GM21576 (cell line): ENCODE results near the gene MRPL40.
A peak's percentile ranks its signal among the peaks of the same experiment; 100 is the strongest.

Experiments
- ATAC-seq: cut with Tn5 transposase; IDR thresholded peaks from one replicate; pipeline ENCODE4 v1.9.1; 2021; ENCODE audit warnings: mild to moderate bottlenecking, moderate library complexity; ENCODE audit not compliant: unreplicated experiment

MRPL40 gene

DNA sequence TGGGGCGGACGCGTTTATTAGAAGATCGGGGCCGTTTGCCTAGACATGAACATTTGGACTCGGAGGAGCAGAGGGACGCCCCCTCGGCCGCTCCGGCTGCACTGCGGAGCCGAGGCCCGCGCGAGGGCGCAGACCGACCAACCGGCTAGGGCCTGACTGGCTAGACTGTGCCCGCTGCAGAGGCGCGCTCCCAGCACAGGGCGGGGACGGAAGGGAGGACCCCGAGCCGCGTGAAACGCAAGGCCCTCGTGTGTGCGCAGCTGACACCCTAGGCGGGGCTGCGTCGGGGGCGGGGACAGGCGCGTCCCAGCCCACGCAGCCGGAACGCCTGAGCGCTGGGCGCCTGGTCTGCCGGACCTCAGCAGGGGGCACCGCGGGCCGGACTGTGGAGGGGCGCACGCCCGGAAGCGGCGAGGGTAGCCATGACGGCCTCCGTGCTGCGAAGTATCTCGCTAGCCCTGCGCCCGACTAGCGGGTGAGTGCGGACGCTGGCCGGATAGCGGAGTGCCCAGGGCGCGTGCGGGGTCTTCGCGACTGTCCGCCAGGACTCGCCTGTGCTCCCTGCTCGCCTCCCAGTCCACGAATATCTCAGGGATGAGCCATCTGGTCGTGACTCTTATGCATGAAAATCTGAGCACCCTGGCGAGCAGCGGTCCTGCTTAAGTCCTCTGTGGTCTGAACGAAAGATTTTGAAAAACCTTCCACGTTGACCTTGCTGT, at the start of gene MRPL40:
Gene MRPL40, plus strand, starts transcription at position 413 of the 719 bp plus-strand sequence. Its CDS starts 10 bp downstream, at position 423.
- ATAC-seq, result peak; percentile 70

DNA sequence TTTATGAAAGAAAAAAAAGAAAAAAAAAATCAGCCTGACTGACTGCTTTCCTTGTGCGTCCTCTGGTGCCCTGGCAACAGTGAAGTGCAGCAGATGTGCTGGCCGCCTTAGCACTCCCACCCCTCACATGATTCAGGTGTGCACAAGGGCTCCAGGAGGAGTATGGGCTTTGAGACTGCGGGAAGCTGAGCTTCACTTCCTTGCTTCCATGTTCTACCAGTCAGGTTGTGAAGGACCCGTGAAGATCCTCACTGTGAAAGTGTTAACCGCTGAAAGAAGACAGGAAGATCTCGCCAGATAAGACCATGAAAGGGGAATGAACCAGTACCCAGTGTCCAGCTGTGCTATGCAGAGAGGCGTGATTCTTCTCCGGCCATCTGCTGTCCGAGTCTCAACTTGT, 49.1 kb upstream of the MRPL40 start:
- ATAC-seq, result no peak

DNA sequence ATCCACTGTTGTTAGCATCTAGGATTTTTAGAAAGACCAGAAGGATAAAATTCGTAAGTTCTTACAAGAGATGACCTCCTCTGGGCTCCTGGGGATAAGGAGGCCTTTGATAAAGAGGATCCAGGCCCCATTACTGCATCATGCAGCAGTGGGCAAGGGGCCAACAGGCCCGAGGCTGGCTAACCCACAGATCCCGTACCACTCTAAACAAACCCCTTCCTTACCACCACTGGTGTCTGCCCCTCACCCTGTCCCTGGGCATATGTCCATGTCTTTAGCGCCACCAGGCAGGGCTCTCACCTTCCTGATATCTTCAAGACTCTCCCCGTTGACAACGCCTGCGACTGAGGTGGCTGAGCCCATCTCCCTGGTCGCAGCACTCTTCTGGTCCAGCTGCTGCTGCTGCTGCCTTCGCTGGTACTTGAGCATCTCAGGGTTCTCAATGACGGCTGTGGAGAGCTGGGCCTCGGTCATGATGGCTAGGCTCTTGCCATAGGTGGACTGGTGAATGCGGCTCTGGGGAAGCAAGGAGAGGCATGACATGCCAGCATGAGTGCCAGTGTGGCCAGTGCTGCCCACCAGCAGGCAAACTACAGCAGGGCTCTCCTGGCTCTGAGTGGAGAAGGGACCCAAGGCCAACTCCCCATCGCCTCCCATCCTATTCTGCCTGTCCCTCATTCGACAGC, 47.0 kb upstream of the MRPL40 start:
- ATAC-seq, result no peak

DNA sequence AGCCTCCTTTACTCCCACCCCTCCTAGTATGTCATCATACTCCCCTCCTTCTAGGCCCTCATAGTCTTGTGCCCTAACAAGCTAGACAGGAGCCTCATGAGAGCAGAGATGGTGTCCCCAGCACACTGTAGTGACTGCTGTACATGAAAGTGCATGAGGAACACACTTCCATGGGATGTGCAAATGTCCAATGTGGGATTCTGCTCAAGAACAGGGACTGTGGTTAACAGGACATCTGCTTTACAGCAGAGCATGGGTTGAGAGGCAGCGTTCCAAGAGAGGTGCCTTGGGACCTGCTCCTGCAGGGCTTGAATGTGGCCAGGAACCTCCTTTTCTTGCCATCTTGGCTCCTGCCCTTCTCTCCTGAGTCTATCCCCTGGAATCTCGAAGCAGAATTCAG, 46.1 kb upstream of the MRPL40 start:
- no peak for ATAC-seq

DNA sequence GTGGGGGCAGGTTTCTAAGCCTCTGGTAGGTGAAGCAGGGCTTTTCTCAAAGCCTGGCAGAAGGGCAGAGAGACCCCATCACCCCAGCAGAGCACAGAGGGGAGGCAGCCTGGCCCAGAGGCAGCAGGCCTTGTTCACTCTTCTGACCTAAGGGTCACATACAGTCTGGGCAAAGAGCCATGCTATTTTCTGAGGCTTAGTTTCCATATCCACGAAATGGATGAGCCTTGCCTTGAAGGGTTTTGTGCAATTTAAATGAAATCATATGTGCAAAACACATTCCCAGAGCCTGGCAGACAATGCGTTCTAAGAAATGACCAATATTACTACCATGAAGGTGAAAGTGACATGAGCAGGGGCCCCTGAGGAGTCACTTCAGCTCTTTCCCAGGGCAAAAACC, 45.3 kb upstream of the MRPL40 start:
- ATAC-seq, result no peak

DNA sequence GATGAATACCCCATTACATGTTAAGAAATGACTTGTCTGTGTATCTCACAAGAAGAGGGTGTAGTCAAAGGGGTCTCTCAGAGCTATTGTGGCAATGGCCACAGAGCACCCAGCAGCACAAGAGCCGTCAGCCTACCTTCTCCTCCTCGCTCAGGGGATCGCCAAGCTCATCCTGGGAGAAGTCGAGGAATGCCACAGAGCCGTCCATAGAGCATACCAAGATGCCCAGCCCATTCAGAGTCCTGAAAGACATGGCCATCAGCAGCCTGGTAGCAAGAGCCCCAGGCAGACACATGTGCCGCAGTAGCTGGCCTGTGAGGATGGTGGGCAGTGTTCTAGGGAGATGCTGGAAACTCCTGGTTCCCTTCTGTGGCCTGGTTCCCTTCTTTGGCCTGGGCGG, 44.8 kb upstream of the MRPL40 start:
- ATAC-seq, result no peak

DNA sequence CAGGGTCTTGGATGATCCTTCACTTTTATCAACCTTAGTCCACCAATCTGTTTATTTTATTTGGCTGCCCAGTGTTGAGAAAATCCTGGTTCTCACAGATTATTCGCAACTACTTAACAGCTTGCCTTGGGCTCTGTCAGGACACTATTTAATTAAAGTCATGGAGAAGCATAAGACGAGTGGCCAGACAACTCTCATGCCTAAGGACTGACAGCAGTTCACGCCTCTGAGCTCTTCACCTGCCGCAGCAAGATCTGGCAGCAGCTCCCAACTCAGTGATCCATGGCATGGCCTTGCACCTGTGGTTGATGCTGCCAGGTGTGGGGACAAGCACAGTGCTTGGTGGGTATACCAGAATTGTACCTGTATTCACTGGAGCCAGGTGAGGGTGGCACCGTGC, 38.6 kb upstream of the MRPL40 start:
- no peak for ATAC-seq

DNA sequence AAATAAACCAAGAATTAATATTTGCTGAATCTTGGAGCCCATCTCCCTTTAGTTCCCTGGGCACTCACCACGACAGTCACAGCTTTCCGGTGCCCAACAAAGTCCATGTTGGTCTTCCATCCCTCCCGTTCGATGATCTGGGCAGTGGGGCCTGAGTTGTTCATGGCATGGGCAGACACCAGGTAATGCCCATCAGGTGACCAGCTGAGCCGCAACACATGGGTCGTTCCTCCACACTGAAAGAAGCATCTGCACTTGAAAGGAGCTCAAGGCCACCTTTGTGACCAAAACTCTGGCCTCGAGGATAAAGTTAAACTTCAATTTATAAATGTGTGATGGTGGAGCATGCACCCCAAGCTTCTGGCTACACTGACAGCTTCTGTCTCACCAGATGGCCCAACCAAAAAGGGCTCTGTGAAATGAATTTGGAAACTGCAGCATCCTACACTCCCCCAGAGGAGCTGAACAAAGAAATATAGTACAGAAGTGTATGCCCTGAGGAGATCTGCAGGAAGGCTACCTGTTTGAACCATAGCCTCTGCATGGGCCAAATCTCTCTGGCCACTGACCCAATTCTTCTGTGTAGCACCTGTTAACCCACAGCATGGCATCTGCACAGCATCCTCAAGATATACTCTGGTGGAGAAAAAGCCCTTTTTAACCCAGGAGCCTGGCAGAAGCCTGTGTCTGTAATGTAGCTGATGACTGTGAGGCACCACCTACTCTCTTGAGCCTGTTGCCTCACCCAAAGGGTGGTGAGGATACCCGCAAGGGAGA, 37.9 kb upstream of the MRPL40 start:
- ATAC-seq, result no peak

DNA sequence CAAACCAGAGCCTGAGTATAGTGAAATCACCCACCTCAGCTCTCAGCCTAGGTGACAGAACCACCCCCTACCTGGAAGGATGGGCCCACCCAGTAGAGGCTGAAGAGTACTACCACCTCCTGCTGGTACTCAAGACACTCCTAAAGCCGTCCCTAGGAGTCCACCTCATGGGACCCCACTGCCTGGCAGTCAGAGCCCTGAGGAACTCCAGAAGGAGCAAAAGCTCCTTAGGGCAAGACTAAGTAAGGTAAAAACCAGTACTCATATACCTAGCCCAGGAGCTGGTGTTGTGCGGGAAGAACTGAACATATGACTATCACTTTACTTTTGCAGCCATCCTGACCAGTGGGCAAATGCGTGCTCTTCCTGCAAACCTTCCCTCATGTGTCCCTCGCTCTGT, 37.1 kb upstream of the MRPL40 start:
- no peak for ATAC-seq

DNA sequence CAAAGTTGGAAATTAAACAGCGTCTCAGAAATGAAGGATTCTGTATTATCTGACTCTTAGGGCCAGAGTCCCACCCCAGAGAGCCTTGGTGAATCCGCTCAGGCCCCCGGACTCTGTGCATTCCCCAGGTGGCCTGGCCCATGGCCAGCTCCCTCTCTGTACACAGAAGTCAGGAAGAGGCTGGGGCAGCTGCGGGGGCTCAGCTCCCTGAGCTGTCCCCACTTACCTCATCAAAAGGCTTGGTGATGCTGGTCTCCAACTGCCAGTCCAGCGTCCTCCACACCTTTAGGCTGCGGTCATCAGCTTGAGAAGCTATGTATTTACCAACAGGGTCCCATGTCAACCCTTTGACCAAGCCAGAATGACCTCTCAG, 35.8 kb upstream of the MRPL40 start:
- ATAC-seq, result no peak

DNA sequence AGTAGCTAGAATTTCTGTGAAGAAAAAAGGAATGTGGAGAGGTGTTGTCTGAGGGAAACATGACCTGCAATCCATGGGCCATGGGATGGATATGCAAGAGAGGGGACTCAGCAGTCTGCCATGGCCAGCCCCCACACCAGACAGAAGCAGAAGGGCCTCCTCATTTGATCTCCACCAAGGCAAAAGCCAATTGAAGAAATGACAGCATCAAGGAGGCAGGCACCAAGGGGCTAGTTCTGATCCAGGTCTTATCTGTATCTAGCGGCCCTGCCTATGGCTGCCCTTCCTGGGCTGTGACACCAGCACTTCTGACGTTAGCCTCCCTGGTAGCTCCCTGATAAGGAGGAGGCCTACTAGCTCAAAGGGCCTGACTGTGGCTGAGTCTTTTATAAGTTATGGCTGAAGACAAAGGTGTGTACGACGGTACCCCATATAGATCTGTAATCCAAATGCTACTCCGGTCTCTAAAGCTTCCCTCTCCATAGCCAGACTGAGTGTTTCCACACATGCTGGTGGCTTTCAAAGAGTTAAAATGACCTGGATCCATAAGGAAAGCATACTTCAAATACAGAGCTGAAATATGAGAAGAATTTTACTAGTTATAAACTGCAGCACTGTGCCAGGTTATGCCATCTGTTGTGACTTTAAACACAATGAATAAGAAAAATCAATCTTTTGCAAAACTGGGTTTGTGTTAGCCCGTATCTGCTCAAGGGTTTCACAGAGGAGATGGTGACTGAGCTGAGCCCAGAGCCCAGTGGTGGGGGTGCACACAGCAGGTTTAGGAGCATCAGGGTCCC, 35.2 kb upstream of the MRPL40 start:
- no peak for ATAC-seq

DNA sequence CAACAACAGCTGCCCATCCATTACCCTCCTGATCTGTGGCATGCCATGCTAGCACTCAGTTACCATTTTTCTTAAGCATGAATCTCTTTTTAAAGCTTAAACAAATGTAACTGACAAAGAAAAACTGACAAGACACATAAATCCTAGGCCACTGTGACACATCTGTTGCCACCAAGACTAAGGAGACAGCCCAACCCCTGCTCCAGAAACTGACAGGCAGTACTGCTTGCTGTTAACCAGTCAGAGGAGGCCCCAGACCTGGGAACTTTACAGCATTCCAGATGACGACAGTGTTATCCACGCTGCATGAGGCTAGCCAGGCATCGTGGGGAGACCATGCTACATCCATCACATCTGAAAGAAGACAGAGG, 34.6 kb upstream of the MRPL40 start:
- no peak for ATAC-seq

DNA sequence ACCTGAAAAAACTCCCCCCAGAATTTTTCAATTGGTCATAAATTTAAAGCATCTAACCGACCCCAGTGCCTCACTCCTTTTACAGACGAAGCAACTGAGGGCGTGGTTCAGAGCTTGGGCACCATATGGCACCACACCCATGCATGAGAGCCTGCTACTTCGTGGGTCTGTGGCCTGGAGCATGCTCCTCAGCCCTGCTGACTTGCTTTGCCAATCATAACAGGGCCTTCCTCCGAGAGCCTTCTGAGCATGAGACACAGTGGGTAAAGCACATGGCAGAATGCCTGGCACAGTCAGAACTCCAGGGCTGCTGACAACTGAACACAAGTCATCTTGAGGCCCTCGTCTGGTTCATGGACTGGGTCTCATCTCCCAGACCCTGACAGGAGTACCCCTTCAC, 34.1 kb upstream of the MRPL40 start:
- no peak for ATAC-seq

DNA sequence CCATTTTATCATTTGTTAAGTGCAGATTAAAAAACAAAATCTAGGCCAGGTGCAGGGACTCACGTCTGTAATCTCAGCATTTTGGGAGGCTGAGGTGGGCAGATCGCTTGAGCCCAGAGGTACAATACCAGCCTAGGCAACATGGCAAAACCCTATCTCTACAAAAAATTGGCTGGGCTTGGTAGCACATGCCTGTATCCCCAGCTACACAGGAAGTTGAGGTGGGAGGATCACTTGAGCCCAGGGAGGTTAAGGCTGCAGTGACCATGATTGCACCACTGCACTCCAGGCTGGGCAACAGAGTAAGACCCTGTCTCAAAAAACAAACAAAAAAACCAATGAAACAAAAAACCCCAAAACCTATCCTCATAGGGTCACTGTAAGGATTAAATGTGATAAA, 33.7 kb upstream of the MRPL40 start:
- ATAC-seq, result no peak

DNA sequence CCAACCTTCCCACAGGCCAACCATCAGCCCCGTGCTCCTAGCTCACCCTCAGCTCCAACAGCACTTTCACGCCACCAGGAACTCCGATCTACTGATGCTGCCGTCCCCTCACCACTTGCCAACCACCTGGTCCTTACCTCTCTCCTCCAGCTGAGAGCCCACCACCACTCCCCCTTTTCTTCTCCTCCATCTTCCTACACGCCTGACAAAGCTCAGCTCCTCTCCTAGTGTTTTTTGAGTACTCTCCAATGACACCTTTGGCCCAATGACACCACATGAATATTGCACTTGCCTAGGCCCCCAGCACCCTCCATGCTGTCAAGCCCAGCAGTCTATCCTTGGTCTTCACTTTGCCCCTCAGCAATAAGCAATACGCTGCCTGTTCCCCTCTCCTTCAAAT, 31.5 kb upstream of the MRPL40 start:
- ATAC-seq, result no peak

DNA sequence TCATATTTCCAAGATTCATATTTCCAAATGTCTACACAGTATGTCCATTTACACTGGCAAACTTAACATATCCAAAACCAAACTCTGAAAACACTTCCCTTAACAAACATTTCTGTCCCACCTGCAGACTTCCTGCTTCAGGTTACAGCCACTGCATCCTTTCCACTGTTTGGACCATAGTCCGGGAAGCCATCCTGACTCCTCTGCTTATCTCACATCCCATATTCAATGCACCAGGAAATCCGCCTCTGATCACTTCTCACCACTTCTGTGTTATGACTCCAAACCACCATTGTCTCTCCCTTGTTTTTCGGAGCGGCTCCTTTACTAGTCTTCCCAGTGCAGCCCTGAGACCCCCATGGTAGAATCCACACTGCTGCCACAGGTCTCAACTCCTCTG, 30.9 kb upstream of the MRPL40 start:
- no peak for ATAC-seq

DNA sequence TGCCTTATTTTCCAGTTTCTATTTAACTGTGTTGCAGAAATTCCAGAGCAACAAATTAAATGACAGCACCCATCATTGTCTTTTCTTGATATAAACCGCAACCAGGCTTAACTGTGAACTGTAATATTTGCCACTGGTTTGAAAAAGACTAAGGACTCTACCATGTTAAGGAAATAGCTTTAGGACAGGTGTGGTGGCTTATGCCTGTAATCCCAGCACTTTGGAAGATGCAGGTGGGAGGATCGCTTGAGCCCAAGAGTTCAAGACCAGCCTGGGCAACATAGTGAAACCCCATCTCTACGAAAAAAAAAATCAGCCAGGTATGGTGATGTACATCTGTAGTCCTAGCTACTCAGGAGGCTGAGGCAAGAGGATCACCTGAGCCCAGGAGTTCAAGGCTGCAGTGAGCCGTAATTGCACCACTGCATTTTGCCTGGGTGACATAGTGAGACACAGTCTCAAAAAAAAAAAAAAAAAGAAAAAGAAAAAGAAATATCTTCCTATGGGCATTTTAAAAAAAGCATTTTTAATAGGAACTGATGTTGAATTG, 29.6 kb upstream of the MRPL40 start:
- ATAC-seq, result no peak

DNA sequence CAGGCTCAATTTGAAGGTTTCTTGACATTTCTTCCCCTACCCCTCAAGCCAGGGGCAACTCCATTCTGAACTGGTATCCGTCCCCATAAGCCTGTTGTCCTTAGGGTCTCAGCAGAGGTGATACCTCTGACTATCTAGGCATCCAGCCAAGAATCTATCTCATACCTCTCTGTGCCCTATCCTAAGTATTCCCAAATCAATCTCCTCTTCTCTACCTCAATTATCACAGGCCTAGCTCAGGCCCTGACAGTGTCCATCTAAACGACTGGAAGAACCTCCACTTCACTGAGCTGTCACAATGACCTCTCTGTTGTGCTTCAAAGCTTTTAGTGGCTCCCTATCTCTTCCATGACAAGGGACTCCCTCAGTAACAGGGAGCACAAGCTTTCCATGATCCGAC, 27.7 kb upstream of the MRPL40 start:
- ATAC-seq, result no peak

DNA sequence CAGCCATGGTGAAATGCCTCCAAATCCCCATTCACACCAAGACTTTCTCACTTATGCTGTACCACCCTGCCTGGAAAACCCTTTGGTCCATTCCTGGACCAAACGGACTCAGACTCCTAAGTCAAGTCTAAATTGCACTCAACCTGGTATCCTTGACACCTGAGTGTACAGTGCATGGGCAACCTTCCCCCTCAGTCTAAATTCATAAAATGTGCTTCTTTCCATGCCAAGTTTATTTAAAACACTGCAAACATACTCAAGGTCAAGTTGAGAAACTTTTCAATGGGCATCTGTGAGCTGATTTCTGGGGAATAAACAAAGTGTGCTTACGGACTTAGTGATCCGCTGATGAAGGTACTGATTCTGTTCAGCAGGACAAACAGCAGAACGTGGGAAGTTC, 27.2 kb upstream of the MRPL40 start:
- ATAC-seq, result no peak

DNA sequence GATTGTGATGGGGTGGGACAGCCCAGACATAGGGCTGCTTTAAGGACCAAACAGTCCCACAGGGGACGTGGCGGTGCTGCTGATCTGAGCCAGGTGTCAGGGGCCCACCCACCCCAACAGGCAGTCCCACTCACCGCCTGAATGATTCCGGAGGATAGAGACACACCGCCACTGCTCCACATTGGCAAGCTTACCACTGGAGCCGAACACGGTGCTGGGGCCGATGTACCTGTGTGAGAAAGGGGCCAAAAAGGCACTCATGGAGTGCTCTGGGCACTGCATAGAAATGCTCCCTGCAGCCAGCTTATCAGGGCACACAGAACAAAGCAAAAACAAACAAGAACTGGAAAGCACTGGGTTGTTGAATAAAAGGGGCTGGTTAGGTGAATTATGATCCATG, 26.7 kb upstream of the MRPL40 start:
- ATAC-seq, result no peak

DNA sequence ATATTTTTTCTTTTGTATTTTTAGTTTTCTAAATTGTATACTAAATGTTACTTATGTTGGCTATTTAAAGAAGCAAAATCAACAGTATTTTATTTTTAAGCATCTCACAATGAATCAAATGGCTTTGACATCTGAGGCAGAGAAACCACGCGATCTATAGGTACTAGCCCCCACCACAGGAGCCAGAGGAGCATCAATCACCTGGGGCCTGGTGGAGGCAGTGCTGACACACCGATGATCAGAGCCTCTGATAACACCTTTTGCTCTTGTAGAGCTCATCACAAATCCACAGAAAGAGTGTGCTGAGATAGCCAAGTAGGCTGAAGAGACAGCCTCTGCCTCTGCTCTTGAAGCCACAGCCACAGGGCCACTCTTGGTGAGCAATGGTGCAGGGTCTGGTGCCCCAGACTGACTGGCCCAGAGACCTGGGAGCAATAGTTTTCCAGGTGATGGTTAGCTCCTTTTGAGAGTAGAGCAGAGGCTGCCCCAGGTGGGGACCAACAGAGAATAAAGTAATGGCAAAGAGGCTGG, 26.0 kb upstream of the MRPL40 start:
- ATAC-seq, result no peak
